Ureter (tissue), 1 donor: ENCODE data around the gene ZMYM3. TPM values are rescaled to one million over a fixed set of nuclear protein-coding genes. Genes with fewer than 3 reads are reported as not detected.
"Not testable (repeated sequence)": the region's sequence is repeated elsewhere in the genome, so short reads cannot be mapped to it uniquely, and the experiment has no call there.

Experiments
- DNase-seq: peaks from one replicate; pipeline ENCODE4 v3.0.0-alpha.2; 2020; ENCODE audit warnings: low spot score
- total RNA-seq: library from RNA; stranded (reverse); gene quantifications from one replicate; pipeline ENCODE4 v1.2.4, GENCODE V29; 2023
- donor health status: DM: yes; HTN: yes; CAD: no.

Gene ZMYM3
- total RNA-seq = 28.9 TPM

DNA sequence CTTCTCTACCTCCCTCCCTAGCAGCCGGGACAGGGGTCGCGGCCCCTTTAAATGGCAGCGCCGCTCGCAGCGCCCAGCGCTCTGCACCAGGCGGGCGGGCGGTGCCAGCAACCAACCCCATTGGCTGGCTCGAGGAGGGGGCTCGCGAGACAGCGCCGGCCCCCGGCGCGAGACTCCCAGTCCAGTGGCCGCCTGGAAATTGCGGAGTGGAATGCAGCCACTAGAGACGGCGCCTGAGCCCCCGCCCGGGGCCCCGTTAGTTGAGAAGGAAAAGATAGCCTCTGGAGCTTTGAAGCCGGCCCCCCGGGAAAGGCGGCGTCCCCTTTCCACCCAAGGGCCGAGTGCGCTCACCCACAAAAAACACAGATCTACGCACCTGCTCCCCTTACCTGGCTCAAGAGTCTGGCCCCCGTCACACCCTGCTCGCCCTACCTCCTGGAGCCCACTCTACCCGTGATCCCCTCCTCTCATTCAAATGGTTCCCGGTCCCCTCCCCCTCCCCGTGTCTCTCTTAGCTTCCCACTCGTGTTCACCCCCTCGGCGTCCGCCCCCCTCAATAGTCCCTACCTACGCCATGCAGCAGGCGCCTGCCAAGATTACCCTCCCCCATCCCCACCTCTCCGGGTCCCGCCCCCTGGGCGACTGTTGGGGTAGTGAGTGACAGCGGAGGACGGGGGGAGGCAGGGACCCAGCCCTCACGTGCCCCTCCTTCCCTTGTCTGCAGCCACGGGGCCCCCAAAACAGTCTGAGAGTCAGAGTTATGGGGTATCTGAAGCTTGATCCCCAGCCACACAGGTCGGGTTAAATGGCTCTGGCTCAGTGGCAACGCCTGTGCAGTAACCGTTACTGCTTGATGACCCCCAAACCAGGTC, at the start of gene ZMYM3:
ZMYM3 (minus strand) TSS at position 49 of the 872 bp plus-strand sequence. CDS start 885 bp downstream, outside the sequence.
- DNase-seq = peak; percentile 85

DNA sequence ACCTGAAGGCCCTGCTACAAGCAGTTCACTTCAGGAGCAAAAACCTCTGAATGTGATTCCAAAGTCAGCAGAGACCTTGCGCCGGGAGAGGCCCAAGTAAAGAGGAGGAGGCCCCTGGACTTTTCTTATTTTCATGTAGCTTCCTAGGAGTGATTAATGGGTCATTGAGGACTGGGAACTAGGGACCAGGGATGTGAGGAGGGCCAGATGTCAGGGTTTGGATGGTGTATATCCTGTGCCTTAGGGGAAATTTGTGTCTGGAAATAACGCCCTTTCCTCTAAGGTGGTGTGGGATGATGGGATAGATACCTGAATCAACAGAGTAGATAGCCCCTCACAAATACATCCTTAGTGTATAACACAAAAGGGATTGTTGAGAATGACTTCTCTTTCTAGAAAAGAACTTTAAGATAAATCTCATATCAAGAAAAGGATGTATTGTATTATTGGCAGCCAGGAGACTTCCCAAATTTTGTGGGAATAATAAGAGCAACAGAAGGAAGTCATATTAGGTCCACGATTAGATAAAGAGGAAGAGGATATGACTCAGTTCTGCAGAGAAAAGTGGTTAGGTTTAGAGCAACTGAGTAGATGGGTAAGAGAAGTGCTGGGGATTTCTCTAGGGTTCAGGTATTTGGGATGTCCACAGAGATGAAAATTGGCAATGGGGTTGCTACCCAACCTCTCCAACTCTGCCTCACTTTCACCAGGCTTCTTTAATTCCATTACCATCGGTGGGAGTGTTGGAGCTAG, 48.7 kb upstream of the ZMYM3 start:
- no peak for DNase-seq

DNA sequence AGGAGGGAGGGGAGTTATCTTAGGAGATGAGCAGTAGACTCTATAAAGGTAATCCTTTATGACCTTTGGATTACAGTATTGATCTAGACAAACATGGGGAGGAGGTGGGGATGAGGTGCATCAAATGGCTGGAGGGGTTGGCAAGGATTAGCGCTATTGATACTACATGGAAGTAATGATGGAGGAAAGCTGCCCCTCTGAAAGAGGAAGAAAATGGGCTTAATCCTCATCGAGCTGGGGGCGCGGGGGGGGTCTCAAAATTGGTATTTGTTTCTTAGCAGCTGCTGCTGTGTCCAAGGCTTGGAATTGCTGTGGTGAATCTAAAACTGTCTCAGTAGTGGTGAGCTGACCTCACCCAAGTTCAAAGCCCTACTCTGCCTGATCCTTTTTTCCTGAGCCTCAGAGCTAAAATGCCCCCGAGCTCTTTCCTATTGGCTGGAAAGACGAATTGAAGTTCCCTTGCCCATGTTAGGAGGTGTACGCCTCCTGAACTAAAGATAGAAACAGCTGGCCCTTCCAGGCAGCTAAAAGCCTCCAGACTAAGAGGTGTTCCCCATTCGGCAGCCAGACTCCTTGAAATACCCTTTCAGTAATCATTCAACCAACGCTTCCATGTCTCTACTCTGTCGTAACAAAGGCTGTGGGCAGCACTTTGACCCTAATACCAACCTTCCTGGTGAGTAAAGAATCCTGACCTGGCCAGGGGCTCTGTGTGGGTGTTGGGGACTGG, 47.4 kb upstream of the ZMYM3 start, which contains the start of gene ITGB1BP2:
ITGB1BP2 (plus strand) TSS at position 556 of the 730 bp plus-strand sequence; CDS start at position 613, 57 bp downstream.
- no peak for DNase-seq

DNA sequence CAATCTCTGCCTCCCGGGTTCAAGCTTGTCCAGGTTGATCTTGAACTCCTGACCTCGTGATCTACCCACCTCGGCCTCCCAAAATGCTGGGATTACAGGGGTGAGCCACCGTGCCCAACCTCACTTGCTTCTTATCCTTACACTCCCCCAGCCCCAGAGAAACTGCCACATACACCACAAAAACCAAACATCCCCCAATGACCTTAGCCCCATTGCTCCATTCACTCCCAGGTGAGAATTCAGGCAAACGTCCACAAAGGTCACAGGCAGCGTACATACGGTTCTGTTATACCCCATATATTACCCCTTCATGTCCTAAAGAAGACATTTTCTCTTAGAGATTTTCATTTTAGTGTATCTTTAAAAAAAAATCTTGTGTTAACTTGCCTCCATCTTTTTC, 46.6 kb upstream of the ZMYM3 start:
- not testable (repeated sequence) for DNase-seq

DNA sequence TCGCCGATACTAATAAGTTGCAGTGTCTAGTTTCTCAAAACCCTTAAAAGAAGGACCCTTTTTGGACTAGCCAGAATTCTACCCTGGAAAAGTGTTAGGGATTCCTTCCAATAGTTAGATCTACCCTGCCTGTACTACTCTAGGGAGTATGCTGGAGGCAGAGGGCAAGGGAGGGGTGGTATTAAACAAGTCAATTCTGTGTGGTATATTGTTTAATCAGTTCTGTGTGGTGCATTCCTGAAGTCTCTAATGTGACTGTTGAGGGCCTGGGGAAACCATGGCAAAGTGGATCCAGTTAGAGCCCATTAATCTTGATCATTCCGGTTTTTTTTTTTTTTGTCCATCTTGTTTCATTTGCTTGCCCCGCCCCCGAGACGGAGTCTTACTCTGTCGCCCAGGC, 46.1 kb upstream of the ZMYM3 start:
- DNase-seq = not testable (repeated sequence)

DNA sequence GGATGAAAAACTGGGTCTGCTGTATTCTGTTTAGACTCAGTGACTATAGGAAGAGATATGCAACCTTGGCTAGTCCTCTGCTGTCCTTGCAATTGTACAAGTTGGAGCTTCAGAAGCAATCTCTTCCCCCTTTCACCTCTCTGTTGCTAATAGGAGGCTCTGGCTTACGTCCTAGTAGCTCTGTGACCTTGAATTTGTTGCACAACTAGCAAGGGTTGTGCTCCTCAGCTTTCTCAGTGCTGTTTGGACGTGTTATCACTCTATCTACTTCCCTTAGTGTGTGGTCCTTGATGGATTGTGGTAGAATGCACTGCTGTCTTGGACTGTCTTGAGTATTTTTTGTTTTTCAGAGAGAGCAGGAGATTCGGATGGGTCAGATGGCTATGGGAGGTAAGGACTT, 44.2 kb upstream of the ZMYM3 start:
- no peak for DNase-seq

DNA sequence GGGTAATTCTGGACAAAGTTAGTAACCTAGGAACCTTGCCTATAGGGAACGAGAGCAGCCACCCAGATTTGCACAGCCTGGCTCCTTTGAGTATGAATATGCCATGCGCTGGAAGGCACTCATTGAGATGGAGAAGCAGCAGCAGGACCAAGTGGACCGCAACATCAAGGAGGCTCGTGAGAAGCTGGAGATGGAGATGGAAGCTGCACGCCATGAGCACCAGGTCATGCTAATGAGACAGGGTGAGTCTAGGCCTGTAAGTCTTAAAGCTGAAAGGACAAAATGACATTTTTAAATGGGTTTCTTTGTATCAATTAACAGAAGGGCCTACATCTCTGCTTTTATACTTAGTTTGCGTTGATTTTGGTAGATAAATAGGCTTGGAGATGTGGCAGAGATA, 42.9 kb upstream of the ZMYM3 start:
- DNase-seq = no peak

DNA sequence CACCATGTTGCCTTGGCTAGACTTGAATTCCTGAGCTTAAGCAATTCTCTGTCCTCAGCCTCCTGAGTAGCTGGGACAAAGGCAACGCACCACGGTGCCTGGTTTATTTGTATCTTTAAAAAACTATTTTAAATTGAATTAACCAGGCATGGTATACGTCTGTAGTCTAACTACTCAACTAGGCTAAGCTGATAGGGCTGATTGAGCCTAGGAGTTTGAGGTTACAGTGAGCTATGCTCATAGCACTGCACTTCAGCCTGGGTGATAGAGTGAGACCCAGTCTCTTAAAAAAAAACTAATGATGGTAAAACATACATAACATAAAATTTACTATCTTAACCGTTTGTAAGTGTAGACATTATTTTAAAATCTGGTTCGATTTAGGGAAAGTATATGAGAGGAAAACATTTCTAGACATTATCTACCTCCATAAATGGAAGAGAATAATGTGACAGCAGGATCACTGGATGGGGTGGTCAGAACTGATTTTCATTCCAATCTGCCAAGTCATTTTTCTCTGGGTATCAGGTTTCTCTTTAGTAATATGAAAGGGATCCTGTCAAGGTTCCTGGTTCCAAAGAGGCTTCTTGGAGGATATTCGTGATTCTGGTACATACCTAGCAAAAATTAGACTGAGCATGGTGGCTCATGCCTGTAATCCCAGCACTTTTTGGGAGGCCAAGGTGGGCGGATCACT, 38.9 kb upstream of the ZMYM3 start:
- no peak for DNase-seq

DNA sequence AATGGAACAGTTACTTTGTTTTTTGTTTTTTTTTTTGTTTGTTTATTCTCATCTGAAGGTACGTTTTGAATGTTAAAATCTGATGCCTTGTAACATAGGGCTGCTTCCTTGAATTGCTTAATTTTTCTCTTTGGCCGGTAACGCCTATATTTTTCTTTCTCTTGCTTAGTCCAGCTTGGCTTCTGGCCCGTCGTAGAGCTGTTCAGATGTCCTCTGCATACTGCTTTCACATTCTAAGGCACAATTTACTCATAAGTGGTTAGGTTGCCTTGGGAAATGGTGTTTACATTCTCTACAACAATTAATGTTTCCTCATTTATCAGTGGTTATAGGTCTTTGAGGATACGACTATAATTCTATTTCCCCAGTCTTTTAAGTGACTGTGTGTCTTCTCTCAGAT, 37.4 kb upstream of the ZMYM3 start:
- no peak for DNase-seq

DNA sequence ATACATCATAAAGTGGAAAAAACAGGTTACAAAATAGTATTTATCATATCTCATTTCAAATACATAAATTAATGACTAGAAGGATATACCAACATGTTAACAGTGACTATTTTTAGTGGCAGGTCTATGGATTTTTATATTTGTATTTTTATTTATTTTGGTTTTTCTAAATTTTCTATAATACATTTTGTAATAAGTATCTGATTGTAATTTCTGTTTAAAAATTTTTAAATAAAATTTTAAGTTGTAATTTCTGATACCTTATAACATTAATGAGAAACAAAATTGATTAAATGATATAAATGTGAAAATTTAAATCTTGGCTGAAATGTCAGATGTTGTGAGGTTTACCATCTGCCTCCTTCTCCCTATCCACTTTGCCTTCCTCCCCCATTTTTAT, 32.0 kb upstream of the ZMYM3 start:
- no peak for DNase-seq

DNA sequence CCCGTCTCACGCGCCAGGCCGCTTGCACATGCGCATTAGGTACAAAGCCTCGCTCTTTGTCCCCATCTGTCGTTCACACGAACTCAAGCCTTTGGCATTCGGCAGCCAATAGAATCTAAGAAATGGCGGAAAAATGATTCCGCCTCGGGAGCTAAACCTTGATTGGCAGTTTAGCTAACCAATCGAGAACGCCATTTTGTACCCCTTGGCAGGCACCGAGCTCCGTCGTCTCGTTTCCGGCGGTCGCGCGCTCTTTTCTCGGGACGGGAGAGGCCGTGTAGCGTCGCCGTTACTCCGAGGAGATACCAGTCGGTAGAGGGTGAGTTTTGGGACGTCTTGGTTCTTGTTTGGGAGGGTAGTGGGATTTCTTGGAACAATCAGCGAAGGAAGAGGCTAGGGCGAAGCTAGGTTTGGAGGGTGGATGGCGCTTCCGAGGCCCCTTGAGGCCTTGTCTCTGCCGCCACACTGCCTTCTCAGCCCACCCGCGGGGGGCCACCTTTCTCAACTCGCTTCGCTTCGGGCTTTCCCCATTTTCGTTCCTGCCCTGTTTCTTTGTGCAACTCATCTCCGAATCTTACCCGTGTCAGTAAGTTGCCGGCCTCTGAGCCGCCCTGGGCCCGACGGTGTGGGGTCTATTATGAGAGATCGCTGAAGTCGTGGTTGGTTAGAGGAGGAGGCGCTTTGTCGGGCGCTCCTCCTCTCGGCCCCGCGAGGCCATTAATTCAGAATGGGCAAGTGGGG, 29.6 kb upstream of the ZMYM3 start, which contains the start of gene NONO:
NONO (plus strand) TSS at position 233 of the 741 bp plus-strand sequence. CDS start 7,003 bp downstream, outside the sequence.
- DNase-seq = peak; percentile 94

DNA sequence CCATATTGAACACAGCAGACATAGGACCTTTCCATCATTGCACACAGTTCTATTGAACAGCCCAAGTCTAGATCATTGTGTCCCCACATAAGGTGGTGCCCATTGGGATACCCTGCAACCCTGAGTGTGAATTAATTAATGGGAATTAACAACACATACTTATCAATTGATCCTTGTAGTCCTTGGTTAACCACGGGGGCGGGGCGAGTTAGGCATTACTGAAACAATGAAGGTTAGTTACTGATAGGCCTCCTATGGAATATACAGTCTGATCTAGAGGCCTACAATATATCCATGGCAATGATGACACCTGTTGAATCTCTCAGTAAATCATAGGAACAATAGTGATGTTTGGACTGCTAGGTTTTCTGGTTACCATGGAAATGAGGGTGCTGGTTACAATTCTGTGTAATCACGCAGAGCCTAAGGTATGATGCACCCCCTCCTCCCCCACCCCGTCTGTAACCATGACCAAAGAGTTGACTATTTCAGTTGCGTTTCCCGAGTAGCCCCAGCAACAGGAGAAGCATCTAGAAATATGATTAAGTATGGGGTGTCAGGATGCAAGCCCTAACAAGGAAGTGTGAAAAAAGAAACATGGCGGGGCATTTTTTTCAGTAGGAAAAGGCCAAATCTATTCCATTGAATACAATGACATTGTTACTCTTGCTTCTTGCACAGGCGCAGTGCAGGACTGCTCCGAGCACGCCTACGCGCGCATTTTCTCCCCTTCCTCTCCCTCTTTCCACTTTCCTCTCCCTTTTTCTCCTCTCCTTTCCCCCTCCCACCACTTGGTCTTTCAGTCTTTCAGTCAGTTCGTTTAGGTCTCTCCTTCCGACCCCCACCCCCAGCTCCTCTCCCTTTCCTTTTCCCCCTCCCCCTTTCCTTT, 28.8 kb upstream of the ZMYM3 start:
- no peak for DNase-seq

DNA sequence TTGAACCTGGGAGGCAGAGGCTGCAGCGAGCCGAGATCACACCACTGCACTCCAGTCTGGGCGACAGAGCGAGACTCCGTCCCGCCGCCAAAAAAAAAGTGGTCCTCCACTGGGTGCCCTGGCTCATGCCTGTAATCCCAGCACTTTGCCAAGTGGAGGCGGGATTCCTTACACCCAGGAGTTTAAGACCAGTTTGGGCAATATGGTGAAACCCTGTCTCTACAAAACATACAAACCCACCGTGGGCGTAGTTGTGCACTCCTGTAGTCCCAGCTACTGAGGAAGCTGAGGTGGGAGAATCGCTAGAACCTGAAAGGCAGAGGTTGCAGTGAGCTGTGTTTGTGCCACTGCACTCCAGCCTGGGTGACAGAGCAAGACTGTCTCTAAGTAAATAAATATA, 27.4 kb upstream of the ZMYM3 start:
- DNase-seq = not testable (repeated sequence)

DNA sequence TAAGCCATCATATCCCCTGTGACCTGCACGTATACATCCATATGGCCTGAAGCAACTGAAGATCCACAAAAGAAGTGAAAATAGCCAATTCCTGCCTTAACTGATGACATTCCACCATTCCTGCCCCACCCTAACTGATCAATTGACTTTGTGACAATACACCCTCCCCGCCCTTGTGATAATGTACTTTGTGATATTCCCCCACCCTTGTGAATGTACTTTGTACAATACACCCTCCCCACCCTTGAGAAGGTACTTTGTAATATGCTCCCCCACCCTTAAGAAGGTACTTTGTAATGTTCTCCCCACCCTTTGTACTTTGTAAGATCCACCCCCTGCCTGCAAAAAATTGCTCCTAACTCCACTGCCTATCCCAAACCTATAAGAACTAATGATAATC, 18.4 kb upstream of the ZMYM3 start:
- DNase-seq = not testable (repeated sequence)

DNA sequence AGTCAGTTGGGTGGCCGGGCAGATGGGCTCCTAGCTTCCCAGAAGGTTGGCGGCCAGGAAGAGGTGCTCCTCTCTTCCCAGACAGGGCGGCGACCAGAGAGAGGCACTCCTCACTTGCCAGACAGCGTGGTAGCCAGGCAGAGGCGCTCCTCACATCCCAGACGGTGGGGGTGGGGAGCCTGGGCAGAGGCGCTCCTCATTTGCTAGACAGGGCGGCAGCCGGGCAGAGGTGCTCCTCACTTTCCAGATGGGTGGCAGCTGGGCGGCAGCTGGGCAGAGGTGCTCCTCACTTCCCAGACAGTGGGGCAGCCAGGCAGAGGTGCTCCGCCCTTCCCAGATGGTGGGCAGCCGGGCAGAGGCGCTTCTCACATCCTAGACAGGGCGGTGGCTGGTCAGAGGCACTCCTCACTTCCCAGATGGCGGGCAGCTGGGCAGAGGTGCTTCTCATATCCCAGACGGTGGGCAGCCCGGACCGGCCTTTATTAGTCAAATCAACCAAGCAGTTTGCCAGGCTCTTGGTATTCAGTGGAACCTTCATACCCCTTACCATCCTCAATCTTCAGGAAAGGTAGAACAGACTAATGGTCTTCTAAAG, 16.0 kb upstream of the ZMYM3 start:
- no peak for DNase-seq

DNA sequence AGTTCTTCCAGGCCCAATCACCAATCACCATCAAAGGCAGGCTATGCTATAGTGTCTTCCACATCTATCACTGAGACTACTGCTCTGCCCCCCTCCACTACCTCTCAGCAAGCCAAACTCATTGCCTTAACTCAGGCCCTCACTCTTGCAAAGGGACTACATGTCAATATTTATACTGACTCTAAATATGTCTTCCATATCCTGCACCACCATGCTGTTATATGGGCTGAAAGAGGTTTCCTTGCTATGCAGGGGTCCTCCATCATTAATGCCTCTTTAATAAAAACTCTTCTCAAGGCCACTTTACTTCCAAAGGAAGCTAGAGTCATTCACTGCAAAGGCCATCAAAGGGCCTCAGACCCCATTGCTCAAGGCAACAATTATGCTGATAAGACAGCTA, 14.7 kb upstream of the ZMYM3 start:
- DNase-seq = not testable (repeated sequence)

DNA sequence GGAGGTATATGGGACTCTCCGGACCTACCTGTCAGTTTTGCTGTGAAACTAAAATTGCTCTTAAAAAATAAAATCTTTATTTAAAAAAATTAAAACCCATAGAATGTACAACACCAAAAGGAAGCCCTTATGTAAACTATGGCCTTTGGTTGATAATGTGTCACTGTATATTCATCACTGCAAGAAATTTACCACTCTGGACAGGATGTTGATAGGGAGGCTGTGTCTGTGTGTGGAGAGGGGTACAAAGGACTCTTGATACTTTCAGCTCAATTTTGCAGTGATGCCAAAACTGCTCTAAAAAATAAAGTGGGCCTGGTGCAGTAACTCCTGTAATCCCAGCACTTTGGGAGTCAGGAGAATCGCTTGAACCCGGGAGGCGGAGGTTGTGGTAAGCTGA, 2.9 kb upstream of the ZMYM3 start:
- no peak for DNase-seq

DNA sequence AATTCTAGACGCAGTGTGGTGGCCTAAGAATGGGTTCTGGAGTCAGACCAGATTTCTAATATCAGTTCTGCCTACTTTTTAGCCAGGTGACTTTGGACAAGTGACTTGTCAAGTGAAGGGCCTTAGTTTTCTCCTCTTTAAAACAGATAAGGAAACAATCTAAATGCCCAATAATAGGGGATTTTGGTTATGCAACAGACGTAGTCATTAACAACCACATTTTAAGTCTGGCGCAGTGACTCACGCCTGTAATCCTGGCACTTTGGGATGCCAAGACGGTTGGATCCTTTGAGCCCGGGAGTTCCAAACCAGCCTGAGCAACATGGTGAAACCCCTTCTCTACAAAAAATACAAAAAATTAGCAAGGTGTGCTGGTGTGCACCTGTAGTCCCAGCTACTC, 2.1 kb upstream of the ZMYM3 start:
- DNase-seq = no peak
